ENCODE results near the gene DCHS1.

The DCHS1 gene

GRCh38 chr11:6599449-6599848, 56.2 kb downstream of the DCHS1 start:
- no peak overlapping the region for H3K4me3 ChIP-seq (ENCODE audit: low read length in 2 of 2)
- no peak overlapping the region for H3K9ac ChIP-seq (ENCODE audit: low read depth in 1 of 2, low read length in 2 of 2)
- H3K27ac ChIP-seq (ENCODE audit: low read depth in 2 of 2, low read length in 2 of 2) = no peak overlapping the region
- no peaks in the 10 kb centered on the region for H3K9me3 ChIP-seq (ENCODE audit: control insufficient read depth in 2 of 2, low read length in 2 of 2)
- peaks cover 45% of the 10 kb centered on the region in 2 donors for H3K36me3 ChIP-seq (ENCODE audit: control insufficient read depth in 2 of 2, insufficient read depth in 2 of 2, low read length in 2 of 2)
- H3K4me1 ChIP-seq (ENCODE audit: control insufficient read depth in 2 of 2, insufficient read depth in 2 of 2, low read length in 2 of 2) = peaks cover 10 to 15% of the 10 kb centered on the region in 2 donors
- H3K27me3 ChIP-seq (ENCODE audit: control insufficient read depth in 2 of 2, insufficient read depth in 2 of 2, low read length in 2 of 2) = no peaks in the 10 kb centered on the region

- H3K9me3 ChIP-seq (ENCODE audit: control insufficient read depth in 2 of 2, low read length in 2 of 2) = no peaks in the 10 kb centered on the region
- no peak overlapping the region for H3K9ac ChIP-seq (ENCODE audit: low read depth in 1 of 2, low read length in 2 of 2)
- no peak overlapping the region for H3K4me3 ChIP-seq (ENCODE audit: low read length in 2 of 2)
- H3K36me3 ChIP-seq (ENCODE audit: control insufficient read depth in 2 of 2, insufficient read depth in 2 of 2, low read length in 2 of 2) = peaks cover 49 to 52% of the 10 kb centered on the region in 2 donors
- no peaks in the 10 kb centered on the region for H3K27me3 ChIP-seq (ENCODE audit: control insufficient read depth in 2 of 2, insufficient read depth in 2 of 2, low read length in 2 of 2)
- H3K4me1 ChIP-seq (ENCODE audit: control insufficient read depth in 2 of 2, insufficient read depth in 2 of 2, low read length in 2 of 2) = peaks cover 10 to 12% of the 10 kb centered on the region in 2 donors
- H3K27ac ChIP-seq (ENCODE audit: low read depth in 2 of 2, low read length in 2 of 2) = no peak overlapping the region
Observed at GRCh38 chr11:6598555-6598954, 57.1 kb downstream of the DCHS1 start.

GRCh38 chr11:6596239-6596877, 59.3 kb downstream of the DCHS1 start:
- Histone ChIP-seq H3K4me1 (ENCODE audit: control insufficient read depth in 2 of 2, insufficient read depth in 2 of 2, low read length in 2 of 2) (no peaks in the 10 kb centered on the region), H3K36me3 (ENCODE audit: control insufficient read depth in 2 of 2, insufficient read depth in 2 of 2, low read length in 2 of 2) (peaks cover 48 to 53% of the 10 kb centered on the region in 2 donors), H3K4me3 (ENCODE audit: low read length in 2 of 2) (no peak overlapping the region), H3K27me3 (ENCODE audit: control insufficient read depth in 2 of 2, insufficient read depth in 2 of 2, low read length in 2 of 2) (no peaks in the 10 kb centered on the region), H3K27ac (ENCODE audit: low read depth in 2 of 2, low read length in 2 of 2) (peak overlapping the region in 1 of 2 donors; percentile 21), H3K9me3 (ENCODE audit: control insufficient read depth in 2 of 2, low read length in 2 of 2) (no peaks in the 10 kb centered on the region), H3K9ac (ENCODE audit: low read depth in 1 of 2, low read length in 2 of 2) (no peak overlapping the region)

- H3K36me3 ChIP-seq (ENCODE audit: control insufficient read depth in 2 of 2, insufficient read depth in 2 of 2, low read length in 2 of 2) = peaks cover 27 to 34% of the 10 kb centered on the region in 2 donors
- no peak overlapping the region for H3K27ac ChIP-seq (ENCODE audit: low read depth in 2 of 2, low read length in 2 of 2)
Observed at GRCh38 chr11:6594142-6594768, 61.4 kb downstream of the DCHS1 start.

GRCh38 chr11:6588018-6588417, 67.6 kb downstream of the DCHS1 start:
- peaks cover 2 to 8% of the 10 kb centered on the region in 2 donors for H3K36me3 ChIP-seq (ENCODE audit: control insufficient read depth in 2 of 2, insufficient read depth in 2 of 2, low read length in 2 of 2)
- H3K4me1 ChIP-seq (ENCODE audit: control insufficient read depth in 2 of 2, insufficient read depth in 2 of 2, low read length in 2 of 2) = no peaks in the 10 kb centered on the region
- H3K4me3 ChIP-seq (ENCODE audit: low read length in 2 of 2) = no peak overlapping the region
- H3K9ac ChIP-seq (ENCODE audit: low read depth in 1 of 2, low read length in 2 of 2) = no peak overlapping the region
- no peaks in the 10 kb centered on the region for H3K27me3 ChIP-seq (ENCODE audit: control insufficient read depth in 2 of 2, insufficient read depth in 2 of 2, low read length in 2 of 2)
- no peak overlapping the region for H3K27ac ChIP-seq (ENCODE audit: low read depth in 2 of 2, low read length in 2 of 2)
- H3K9me3 ChIP-seq (ENCODE audit: control insufficient read depth in 2 of 2, low read length in 2 of 2) = peaks cover 0 to 2% of the 10 kb centered on the region in 2 donors

More at GRCh38 chr11:6594142-6594768, 61.4 kb downstream of the DCHS1 start:
- Histone ChIP-seq H3K9ac (ENCODE audit: low read depth in 1 of 2, low read length in 2 of 2) (no peak overlapping the region), H3K9me3 (ENCODE audit: control insufficient read depth in 2 of 2, low read length in 2 of 2) (no peaks in the 10 kb centered on the region), H3K4me3 (ENCODE audit: low read length in 2 of 2) (no peak overlapping the region), H3K27me3 (ENCODE audit: control insufficient read depth in 2 of 2, insufficient read depth in 2 of 2, low read length in 2 of 2) (no peaks in the 10 kb centered on the region), H3K4me1 (ENCODE audit: control insufficient read depth in 2 of 2, insufficient read depth in 2 of 2, low read length in 2 of 2) (no peaks in the 10 kb centered on the region)

GRCh38 chr11:6587360-6587953, 68.2 kb downstream of the DCHS1 start:
- peaks cover under 1 to 8% of the 10 kb centered on the region in 2 donors for H3K36me3 ChIP-seq (ENCODE audit: control insufficient read depth in 2 of 2, insufficient read depth in 2 of 2, low read length in 2 of 2)
- no peaks in the 10 kb centered on the region for H3K27me3 ChIP-seq (ENCODE audit: control insufficient read depth in 2 of 2, insufficient read depth in 2 of 2, low read length in 2 of 2)
- no peak overlapping the region for H3K9ac ChIP-seq (ENCODE audit: low read depth in 1 of 2, low read length in 2 of 2)
- peaks cover 0 to 2% of the 10 kb centered on the region in 2 donors for H3K9me3 ChIP-seq (ENCODE audit: control insufficient read depth in 2 of 2, low read length in 2 of 2)
- H3K4me1 ChIP-seq (ENCODE audit: control insufficient read depth in 2 of 2, insufficient read depth in 2 of 2, low read length in 2 of 2) = no peaks in the 10 kb centered on the region
- H3K4me3 ChIP-seq (ENCODE audit: low read length in 2 of 2) = no peak overlapping the region
- H3K27ac ChIP-seq (ENCODE audit: low read depth in 2 of 2, low read length in 2 of 2) = no peak overlapping the region

- no peaks in the 10 kb centered on the region for H3K27me3 ChIP-seq (ENCODE audit: control insufficient read depth in 2 of 2, insufficient read depth in 2 of 2, low read length in 2 of 2)
- H3K9ac ChIP-seq (ENCODE audit: low read depth in 1 of 2, low read length in 2 of 2) = no peak overlapping the region
- peaks cover 0 to 2% of the 10 kb centered on the region in 2 donors for H3K9me3 ChIP-seq (ENCODE audit: control insufficient read depth in 2 of 2, low read length in 2 of 2)
- no peaks in the 10 kb centered on the region for H3K4me1 ChIP-seq (ENCODE audit: control insufficient read depth in 2 of 2, insufficient read depth in 2 of 2, low read length in 2 of 2)
- peaks cover 0 to 4% of the 10 kb centered on the region in 2 donors for H3K36me3 ChIP-seq (ENCODE audit: control insufficient read depth in 2 of 2, insufficient read depth in 2 of 2, low read length in 2 of 2)
- H3K27ac ChIP-seq (ENCODE audit: low read depth in 2 of 2, low read length in 2 of 2) = no peak overlapping the region
- H3K4me3 ChIP-seq (ENCODE audit: low read length in 2 of 2) = no peak overlapping the region
Observed at GRCh38 chr11:6586434-6587359, 68.9 kb downstream of the DCHS1 start.

GRCh38 chr11:6584528-6584927, 71.1 kb downstream of the DCHS1 start:
- H3K4me1 ChIP-seq (ENCODE audit: control insufficient read depth in 2 of 2, insufficient read depth in 2 of 2, low read length in 2 of 2) = no peaks in the 10 kb centered on the region
- no peak overlapping the region for H3K9ac ChIP-seq (ENCODE audit: low read depth in 1 of 2, low read length in 2 of 2)
- peaks cover 0 to 3% of the 10 kb centered on the region in 2 donors for H3K36me3 ChIP-seq (ENCODE audit: control insufficient read depth in 2 of 2, insufficient read depth in 2 of 2, low read length in 2 of 2)
- no peaks in the 10 kb centered on the region for H3K27me3 ChIP-seq (ENCODE audit: control insufficient read depth in 2 of 2, insufficient read depth in 2 of 2, low read length in 2 of 2)
- H3K9me3 ChIP-seq (ENCODE audit: control insufficient read depth in 2 of 2, low read length in 2 of 2) = peaks cover 0 to 2% of the 10 kb centered on the region in 2 donors
- no peak overlapping the region for H3K27ac ChIP-seq (ENCODE audit: low read depth in 2 of 2, low read length in 2 of 2)
- no peak overlapping the region for H3K4me3 ChIP-seq (ENCODE audit: low read length in 2 of 2)

- Histone ChIP-seq H3K27ac (ENCODE audit: low read depth in 2 of 2, low read length in 2 of 2) (no peak overlapping the region), H3K27me3 (ENCODE audit: control insufficient read depth in 2 of 2, insufficient read depth in 2 of 2, low read length in 2 of 2) (no peaks in the 10 kb centered on the region), H3K4me1 (ENCODE audit: control insufficient read depth in 2 of 2, insufficient read depth in 2 of 2, low read length in 2 of 2) (no peaks in the 10 kb centered on the region), H3K9ac (ENCODE audit: low read depth in 1 of 2, low read length in 2 of 2) (no peak overlapping the region), H3K36me3 (ENCODE audit: control insufficient read depth in 2 of 2, insufficient read depth in 2 of 2, low read length in 2 of 2) (peaks cover 0 to 3% of the 10 kb centered on the region in 2 donors), H3K9me3 (ENCODE audit: control insufficient read depth in 2 of 2, low read length in 2 of 2) (peaks cover 0 to 2% of the 10 kb centered on the region in 2 donors), H3K4me3 (ENCODE audit: low read length in 2 of 2) (no peak overlapping the region)
Observed at GRCh38 chr11:6583584-6583983, 72.0 kb downstream of the DCHS1 start.

Data from mucosa of rectum (tissue), 2 donors.